HG02763 (cell line): ENCODE results near the gene USP43.
"Not testable (repeated sequence)": the region's sequence is repeated elsewhere in the genome, so short reads cannot be mapped to it uniquely, and the experiment has no call there.

Experiments used
- ATAC-seq: cut with Tn5 transposase; IDR thresholded peaks from one replicate; pipeline ENCODE4 v1.9.1; 2021; ENCODE audit warnings: mild to moderate bottlenecking, moderate library complexity; ENCODE audit not compliant: unreplicated experiment

USP43 gene

GRCh38 chr17:9663511-9663910 is 18.2 kb downstream of the USP43 start:
- ATAC-seq = not testable (repeated sequence)

GRCh38 chr17:9666461-9667050 is 21.2 kb downstream of the USP43 start:
- ATAC-seq = no peak

- ATAC-seq = no peak
Measured at GRCh38 chr17:9668517-9668916, 23.2 kb downstream of the USP43 start.

GRCh38 chr17:9669551-9670008 is 24.3 kb downstream of the USP43 start:
- ATAC-seq = no peak

GRCh38 chr17:9670596-9670995 is 25.3 kb downstream of the USP43 start:
- no peak for ATAC-seq

- ATAC-seq = no peak
Measured at GRCh38 chr17:9671559-9671958, 26.2 kb downstream of the USP43 start.

- ATAC-seq = no peak
Measured at GRCh38 chr17:9672266-9672665, 26.9 kb downstream of the USP43 start.

- ATAC-seq = no peak
Measured at GRCh38 chr17:9672691-9673090, 27.4 kb downstream of the USP43 start.

- ATAC-seq = no peak
Measured at GRCh38 chr17:9676084-9676483, 30.8 kb downstream of the USP43 start.

- ATAC-seq = no peak
Measured at GRCh38 chr17:9676820-9677310, 31.5 kb downstream of the USP43 start.

GRCh38 chr17:9677411-9677810 is 32.1 kb downstream of the USP43 start:
- no peak for ATAC-seq

GRCh38 chr17:9677896-9678295 is 32.6 kb downstream of the USP43 start:
- ATAC-seq = no peak

- ATAC-seq = no peak
Measured at GRCh38 chr17:9684955-9685621, 39.8 kb downstream of the USP43 start.

GRCh38 chr17:9693755-9694154 is 48.4 kb downstream of the USP43 start:
- ATAC-seq = no peak

- ATAC-seq = no peak
Measured at GRCh38 chr17:9696279-9697044, 51.1 kb downstream of the USP43 start.

GRCh38 chr17:9700136-9700535 is 54.8 kb downstream of the USP43 start:
- ATAC-seq = no peak

GRCh38 chr17:9700754-9701476 is 55.6 kb downstream of the USP43 start:
- no peak for ATAC-seq

- ATAC-seq = no peak
Measured at GRCh38 chr17:9702482-9702881, 57.2 kb downstream of the USP43 start.

- ATAC-seq = no peak
Measured at GRCh38 chr17:9702914-9703780, 57.8 kb downstream of the USP43 start.

- no peak for ATAC-seq
Measured at GRCh38 chr17:9703781-9704082, 58.4 kb downstream of the USP43 start.
